CD4-positive, alpha-beta T cell treated with Interleukin-17A for 1 hour (primary cell): Measurements from ENCODE around the gene SCAF4.

Experiments
- DNase-seq: peaks from one replicate; pipeline ENCODE4 v3.0.0-alpha.2; 2020

Gene SCAF4

GRCh38 chr21:31711745-31712285, 20.1 kb downstream of the SCAF4 start:
- DNase-seq, result no peak

GRCh38 chr21:31711326-31711725, 20.6 kb downstream of the SCAF4 start:
- DNase-seq, result no peak

DNA sequence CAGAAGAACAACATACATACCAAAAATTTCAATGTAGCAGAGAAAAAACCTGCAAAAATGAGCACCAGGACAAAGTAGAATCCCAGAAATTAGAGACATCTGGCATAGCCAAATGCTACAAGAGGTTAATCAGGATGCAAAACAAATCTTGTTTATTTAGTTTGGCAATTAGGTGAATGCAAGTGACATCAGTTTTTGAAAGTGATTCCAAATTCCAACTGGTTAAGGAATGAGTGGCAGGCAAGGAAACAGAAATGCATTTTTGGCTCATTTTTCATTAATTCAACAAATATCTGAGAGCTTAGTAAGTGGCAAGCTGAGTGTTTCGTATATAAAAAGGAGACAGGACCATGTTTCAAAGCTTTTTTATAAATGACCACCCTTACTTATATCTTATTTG, 21.3 kb downstream of the SCAF4 start:
- DNase-seq, result no peak

DNA sequence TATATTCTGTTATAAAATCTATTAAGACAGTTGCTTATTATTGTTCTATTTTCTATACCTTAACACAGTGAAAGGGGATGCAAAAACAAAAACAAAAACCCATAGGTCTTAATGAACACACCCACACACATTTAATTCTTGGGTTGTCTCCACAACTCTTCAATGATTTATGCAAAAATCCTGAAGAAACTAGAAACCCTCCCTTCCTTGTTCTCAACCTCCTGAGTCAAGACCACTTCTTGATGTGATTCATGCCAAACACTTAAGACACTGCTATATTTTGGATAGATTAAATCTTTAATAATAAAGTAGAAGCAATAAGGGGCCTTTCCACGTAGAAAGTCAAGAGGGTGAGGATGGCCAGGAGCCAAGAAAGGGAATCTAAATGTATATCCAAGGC, 23.4 kb downstream of the SCAF4 start:
- no peak for DNase-seq

GRCh38 chr21:31707499-31707898, 24.4 kb downstream of the SCAF4 start:
- no peak for DNase-seq

GRCh38 chr21:31706562-31706961, 25.4 kb downstream of the SCAF4 start:
- no peak for DNase-seq

DNA sequence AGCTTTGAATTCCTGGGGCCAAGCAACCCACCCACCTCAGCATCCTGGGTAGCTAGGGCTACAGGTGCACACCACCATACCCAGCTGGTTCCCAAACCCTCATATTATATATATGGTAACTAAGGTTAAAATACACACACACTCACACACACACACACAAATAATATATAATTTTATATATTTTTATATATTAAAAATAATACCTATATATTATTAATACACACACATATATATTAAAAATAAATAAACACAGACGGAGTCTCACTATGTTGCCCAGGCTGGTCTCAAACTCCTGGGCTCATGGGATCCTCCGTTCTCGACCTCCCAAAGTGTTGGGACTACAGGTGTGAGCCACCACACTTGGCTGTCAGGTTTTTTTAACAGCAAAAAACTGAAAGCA, 31.9 kb downstream of the SCAF4 start:
- DNase-seq, result no peak

GRCh38 chr21:31698461-31698860, 33.5 kb downstream of the SCAF4 start:
- no peak for DNase-seq

- DNase-seq, result no peak
Measured at GRCh38 chr21:31696424-31696823, 35.5 kb downstream of the SCAF4 start.

GRCh38 chr21:31693222-31693621, 38.7 kb downstream of the SCAF4 start:
- no peak for DNase-seq

DNA sequence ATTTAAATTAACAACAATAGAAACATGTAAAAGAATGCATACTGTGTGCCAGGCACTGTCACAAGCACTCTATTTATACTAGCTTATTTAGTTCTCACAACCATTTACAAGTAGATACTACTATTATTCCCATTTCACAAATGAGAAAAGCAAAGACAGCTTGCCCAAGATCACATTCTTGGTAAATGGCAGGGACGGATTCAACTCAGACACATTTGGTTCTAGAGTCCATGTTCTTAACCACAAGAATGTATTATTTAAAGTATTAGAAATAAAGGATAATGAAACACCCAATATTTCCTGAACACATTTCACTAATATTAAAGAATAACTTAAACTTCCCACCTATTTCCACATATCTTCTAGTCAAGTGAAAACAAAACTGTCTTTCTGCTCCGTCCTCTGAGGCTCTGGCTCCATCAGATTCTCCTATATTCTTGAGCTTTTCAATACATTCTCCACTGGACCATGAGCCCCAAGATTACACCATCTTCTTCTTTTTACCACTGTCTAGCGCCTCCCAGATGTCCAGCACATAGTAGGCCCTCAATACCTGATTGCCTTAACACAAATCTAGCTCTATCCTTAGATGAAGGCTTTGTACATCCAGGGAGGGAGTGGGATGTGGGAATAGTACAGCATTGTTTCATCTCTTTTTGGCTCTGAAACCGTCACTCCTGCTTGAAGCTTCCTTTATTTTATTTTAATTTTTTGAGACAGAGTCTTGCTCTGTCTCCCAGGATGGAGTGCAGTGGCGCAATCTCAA, 43.1 kb downstream of the SCAF4 start:
- no peak for DNase-seq

DNA sequence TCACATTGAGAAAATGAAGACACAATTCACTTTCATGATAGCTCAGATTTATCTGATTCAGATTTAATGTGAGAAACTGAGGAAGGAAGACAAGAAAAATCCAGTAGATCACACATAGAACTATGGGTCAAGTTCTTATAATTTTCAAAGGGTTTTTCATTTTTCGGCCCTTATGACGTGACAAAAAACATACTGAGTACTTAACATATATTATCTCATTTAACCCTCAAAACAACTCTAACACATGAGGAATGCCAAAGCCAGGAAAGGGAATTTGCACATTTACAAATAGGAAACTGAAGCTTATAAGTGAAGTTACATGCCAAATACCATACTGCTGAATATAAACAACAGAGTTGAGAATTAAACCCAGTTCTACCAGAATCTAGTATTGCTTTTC, 44.8 kb downstream of the SCAF4 start:
- no peak for DNase-seq

GRCh38 chr21:31686272-31686915, 45.5 kb downstream of the SCAF4 start:
- no peak for DNase-seq

DNA sequence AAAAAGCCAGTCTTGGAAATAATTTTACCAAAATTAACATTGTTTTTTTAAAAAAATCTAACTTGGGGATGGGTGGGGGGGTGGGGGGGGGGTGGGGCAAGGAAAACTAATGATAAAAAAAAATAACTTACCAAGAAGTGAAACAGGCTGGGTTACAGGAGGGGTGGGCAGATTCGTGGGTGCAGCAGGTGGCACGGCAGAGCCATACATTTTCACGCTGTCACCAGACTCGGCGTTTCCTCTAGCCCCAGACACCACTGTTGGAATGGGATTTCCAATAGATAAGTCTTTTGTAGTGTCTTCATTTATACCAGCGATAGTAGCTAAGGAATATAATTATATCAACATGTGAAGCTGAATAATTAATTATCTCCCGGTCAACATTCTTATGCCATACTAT, 47.0 kb downstream of the SCAF4 start:
- DNase-seq, result no peak

DNA sequence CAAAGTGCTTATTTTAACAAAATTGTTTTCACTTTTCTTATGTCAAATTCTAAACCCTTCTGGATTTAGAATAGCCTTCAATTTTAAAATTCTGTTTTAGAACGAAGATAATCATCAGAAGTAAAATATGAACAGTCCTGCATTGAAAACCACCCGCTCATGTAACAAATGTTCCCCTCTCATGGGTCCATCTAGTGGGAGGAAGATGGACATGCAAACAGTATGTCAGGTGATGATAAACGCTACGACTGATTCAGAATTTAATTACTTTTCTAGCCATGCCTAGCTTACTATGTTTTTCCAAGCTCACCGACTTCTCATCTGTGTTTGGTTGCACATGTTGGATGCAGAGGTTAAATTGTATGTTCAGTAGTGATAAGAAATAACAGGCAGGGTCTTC, 48.9 kb downstream of the SCAF4 start:
- DNase-seq, result no peak

DNA sequence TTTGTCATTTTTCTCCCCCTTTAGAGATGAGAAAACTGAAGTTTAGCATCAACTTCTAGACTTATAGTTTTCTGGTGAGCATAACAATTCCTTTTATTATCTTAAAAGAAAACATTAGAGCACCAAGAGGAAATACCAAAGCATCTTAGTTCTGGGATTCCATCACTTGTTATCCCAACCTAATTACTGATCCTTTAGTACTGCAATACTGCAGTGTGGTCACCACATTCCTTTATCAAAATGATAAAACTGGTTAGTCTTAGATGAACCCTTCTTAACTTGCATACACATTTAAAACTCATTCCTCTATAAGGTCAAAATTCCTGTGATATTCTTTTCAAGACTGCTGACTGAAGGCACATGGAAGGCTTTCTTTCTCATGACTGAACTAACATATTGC, 49.3 kb downstream of the SCAF4 start:
- DNase-seq, result no peak

- no peak for DNase-seq
Measured at GRCh38 chr21:31678478-31678877, 53.4 kb downstream of the SCAF4 start.

- no peak for DNase-seq
Measured at GRCh38 chr21:31677047-31677446, 54.9 kb downstream of the SCAF4 start.

DNA sequence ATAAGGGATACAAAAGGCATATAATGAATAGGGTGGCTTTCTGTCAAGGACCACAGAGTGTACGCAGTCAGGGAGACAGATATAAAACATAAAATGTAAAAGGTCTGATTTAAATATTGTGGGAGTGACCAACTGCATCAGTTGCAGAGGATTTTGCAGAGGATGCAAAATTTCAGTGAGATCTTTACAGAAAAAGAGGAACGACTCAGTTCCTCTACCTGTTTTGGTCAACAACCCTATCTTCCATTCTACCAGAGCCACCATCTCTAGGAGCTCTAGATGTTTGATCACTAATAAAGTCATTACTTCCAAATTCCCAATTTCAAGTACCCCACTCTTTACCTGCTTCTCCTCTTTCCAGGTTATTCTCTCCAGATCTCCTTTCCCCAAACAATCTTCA, 56.0 kb downstream of the SCAF4 start:
- no peak for DNase-seq

DNA sequence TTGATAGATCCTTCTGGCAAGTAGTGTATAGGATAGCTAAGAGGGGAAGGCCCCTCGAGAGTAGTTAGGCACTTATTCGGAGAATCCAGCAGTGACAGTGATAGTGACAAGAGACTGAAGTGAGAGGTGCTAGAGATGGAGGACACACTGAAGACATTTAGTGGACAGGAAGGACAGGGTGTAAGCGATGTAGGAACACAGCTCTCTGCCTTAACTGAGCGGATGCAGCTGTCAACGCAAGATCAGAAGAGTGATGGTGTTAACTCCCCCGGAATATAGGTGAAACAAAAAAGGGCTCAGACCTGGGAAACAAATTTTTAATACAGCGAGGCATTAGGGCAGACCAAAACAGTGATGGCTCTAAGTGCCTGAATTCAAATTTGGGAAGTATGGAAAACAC, 56.6 kb downstream of the SCAF4 start:
- DNase-seq, result no peak

DNA sequence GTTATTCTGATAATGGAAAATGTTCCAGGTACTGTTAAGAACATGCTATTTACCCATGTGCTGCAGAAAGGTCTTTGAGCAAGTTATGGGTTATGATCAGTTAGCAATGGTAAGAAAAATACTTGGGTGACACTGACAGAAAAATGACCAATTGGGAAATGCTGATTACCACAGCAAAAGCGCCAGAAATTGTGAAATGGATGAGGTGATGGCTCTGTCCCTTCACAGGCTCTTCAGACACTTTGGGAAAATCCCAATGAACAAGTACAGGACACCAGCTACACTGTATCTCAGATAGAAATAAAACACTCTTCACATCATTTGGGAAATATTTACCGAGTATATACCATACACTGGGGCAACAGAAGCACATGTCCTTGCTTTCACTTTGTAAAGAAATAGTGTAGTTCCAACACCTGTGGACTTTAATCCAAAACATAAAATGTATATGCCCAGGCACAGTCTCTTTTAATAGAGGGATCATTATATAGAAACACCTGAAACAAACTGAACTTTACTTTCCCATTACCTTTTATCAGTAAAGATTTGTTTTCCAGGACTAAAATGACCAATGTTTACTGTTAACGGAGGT, 58.5 kb downstream of the SCAF4 start:
- DNase-seq, result no peak

DNA sequence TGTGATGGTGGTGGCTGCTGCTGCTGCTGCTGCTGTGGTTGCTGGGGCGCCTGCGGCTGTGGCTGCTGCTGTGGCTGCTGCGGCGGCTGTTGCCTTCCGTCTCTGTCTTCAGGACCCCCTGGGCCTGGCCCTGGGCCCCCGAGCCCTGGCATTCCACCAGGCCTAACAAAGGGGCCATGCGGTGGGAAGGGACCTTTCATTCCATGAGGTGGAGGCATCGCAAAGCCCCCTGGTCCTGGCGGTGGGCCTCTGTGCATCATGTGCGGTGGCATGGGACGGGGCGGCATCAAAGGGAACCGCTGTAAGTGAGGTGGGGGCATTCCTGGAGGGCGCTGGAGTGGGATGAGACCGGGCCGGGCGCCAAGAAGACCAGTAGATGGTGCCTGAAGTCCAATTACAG, 60.0 kb downstream of the SCAF4 start:
- no peak for DNase-seq

GRCh38 chr21:31671146-31671716, 60.7 kb downstream of the SCAF4 start:
- no peak for DNase-seq

- no peak for DNase-seq
Measured at GRCh38 chr21:31670070-31670469, 61.8 kb downstream of the SCAF4 start.
